Panc1 (cell line): Measurements from ENCODE around the gene ADGRA1.

Experiments used
- POLR2AphosphoS5 ChIP-seq: IDR thresholded peaks from 2 replicates; pipeline ENCODE4 v1.6.1; 2012; ENCODE audit warnings: mild to moderate bottlenecking, low read depth, low read length, moderate library complexity
- SIN3A ChIP-seq: IDR thresholded peaks from 2 replicates; pipeline ENCODE4 v1.6.1; 2012; ENCODE audit warnings: low read depth, mild to moderate bottlenecking, low read length, moderate library complexity, borderline replicate concordance; ENCODE audit not compliant: insufficient read depth
- TF ChIP-seq, protein P1 (sequence below): fragments of 450-650 bp; IDR thresholded peaks from 2 replicates; pipeline ENCODE4 v1.5.1; 2017; ENCODE audit warnings: mild to moderate bottlenecking
- TF ChIP-seq, protein P2 (sequence below), 2 experiments: IDR thresholded peaks; 2 replicates each; pipeline ENCODE4 v1.6.1; 2011 to 2012; ENCODE audit warnings: low read depth in 2 of 2, control low read depth in 1 of 2, low read length in 1 of 2, mild to moderate bottlenecking in 1 of 2, moderate library complexity in 1 of 2; ENCODE audit not compliant: insufficient read depth in 1 of 2

DNA sequence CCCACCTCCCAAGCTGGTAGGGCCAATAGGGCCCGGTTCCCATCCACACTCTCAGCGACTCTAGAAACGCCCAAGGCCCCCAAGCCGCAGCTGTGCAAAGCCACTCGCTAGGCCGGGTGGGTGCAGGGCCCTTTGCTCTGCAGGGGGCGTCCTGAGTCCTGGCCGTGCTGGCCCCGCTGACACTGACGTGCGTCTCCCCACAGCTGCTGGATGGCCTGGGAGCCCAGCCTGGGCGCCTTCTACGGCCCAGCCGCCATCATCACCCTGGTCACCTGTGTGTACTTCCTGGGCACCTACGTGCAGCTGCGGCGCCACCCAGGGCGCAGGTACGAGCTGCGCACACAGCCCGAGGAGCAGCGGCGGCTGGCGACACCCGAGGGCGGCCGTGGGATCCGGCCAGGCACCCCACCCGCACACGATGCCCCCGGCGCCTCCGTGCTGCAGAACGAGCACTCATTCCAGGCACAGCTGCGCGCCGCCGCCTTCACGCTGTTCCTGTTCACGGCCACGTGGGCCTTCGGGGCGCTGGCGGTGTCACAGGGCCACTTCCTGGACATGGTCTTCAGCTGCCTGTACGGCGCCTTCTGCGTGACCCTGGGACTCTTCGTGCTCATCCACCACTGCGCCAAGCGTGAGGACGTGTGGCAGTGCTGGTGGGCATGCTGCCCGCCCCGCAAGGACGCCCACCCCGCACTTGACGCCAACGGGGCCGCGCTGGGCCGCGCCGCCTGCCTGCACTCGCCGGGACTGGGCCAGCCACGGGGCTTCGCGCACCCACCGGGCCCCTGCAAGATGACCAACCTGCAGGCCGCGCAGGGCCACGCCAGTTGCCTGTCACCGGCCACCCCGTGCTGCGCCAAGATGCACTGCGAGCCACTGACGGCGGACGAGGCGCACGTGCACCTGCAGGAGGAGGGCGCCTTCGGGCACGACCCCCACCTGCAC, 40.7 kb downstream of the ADGRA1 start:
- TF ChIP-seq, protein P1, sequence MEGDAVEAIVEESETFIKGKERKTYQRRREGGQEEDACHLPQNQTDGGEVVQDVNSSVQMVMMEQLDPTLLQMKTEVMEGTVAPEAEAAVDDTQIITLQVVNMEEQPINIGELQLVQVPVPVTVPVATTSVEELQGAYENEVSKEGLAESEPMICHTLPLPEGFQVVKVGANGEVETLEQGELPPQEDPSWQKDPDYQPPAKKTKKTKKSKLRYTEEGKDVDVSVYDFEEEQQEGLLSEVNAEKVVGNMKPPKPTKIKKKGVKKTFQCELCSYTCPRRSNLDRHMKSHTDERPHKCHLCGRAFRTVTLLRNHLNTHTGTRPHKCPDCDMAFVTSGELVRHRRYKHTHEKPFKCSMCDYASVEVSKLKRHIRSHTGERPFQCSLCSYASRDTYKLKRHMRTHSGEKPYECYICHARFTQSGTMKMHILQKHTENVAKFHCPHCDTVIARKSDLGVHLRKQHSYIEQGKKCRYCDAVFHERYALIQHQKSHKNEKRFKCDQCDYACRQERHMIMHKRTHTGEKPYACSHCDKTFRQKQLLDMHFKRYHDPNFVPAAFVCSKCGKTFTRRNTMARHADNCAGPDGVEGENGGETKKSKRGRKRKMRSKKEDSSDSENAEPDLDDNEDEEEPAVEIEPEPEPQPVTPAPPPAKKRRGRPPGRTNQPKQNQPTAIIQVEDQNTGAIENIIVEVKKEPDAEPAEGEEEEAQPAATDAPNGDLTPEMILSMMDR, result no peak; the same call in 1 of the 2 replicates
- TF ChIP-seq, protein P2, sequence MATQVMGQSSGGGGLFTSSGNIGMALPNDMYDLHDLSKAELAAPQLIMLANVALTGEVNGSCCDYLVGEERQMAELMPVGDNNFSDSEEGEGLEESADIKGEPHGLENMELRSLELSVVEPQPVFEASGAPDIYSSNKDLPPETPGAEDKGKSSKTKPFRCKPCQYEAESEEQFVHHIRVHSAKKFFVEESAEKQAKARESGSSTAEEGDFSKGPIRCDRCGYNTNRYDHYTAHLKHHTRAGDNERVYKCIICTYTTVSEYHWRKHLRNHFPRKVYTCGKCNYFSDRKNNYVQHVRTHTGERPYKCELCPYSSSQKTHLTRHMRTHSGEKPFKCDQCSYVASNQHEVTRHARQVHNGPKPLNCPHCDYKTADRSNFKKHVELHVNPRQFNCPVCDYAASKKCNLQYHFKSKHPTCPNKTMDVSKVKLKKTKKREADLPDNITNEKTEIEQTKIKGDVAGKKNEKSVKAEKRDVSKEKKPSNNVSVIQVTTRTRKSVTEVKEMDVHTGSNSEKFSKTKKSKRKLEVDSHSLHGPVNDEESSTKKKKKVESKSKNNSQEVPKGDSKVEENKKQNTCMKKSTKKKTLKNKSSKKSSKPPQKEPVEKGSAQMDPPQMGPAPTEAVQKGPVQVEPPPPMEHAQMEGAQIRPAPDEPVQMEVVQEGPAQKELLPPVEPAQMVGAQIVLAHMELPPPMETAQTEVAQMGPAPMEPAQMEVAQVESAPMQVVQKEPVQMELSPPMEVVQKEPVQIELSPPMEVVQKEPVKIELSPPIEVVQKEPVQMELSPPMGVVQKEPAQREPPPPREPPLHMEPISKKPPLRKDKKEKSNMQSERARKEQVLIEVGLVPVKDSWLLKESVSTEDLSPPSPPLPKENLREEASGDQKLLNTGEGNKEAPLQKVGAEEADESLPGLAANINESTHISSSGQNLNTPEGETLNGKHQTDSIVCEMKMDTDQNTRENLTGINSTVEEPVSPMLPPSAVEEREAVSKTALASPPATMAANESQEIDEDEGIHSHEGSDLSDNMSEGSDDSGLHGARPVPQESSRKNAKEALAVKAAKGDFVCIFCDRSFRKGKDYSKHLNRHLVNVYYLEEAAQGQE (IDR thresholded peaks at IDR 0.05; ENCODE audit: insufficient read depth in 1 of 2, low read depth in 2 of 2, low read length in 1 of 2), result no peak
- TF ChIP-seq SIN3A (no peak), POLR2AphosphoS5 (no peak)
